ENCODE measurements around the gene ARRB1.

- TF ChIP-seq CTCF (IDR thresholded peaks at IDR 0.05; ENCODE audit: low read depth, low read length), result no peak
- TF ChIP-seq EZH2phosphoT487 (IDR thresholded peaks at IDR 0.05; ENCODE audit: low read depth), result no peak
Observed at GRCh38 chr11:75400146-75400865, 48.8 kb upstream of the ARRB1 start.

Measured in OCI-LY3 (cell line).